22Rv1 (cell line): Measurements from ENCODE around the gene C11orf21.

Experiments used
- H3K27ac ChIP-seq: fragments of 450-650 bp; 2 replicates; pipeline ENCODE4 v1.5.1; 2017
- CTCF ChIP-seq: fragments of 450-650 bp; IDR thresholded peaks from 2 replicates; pipeline ENCODE4 v1.5.1; 2017; ENCODE audit warnings: mild to moderate bottlenecking
- ZFX ChIP-seq: fragments of 450-650 bp; IDR thresholded peaks from 2 replicates; pipeline ENCODE4 v1.6.1; 2017; ENCODE audit warnings: antibody characterized with exemption, borderline replicate concordance

C11orf21 gene

GRCh38 chr11:2297623-2298030, 4.1 kb downstream of the C11orf21 start:
- no peak for TF ChIP-seq ZFX
- TF ChIP-seq CTCF: no peak
- H3K27ac ChIP-seq: no peak overlapping the region

DNA sequence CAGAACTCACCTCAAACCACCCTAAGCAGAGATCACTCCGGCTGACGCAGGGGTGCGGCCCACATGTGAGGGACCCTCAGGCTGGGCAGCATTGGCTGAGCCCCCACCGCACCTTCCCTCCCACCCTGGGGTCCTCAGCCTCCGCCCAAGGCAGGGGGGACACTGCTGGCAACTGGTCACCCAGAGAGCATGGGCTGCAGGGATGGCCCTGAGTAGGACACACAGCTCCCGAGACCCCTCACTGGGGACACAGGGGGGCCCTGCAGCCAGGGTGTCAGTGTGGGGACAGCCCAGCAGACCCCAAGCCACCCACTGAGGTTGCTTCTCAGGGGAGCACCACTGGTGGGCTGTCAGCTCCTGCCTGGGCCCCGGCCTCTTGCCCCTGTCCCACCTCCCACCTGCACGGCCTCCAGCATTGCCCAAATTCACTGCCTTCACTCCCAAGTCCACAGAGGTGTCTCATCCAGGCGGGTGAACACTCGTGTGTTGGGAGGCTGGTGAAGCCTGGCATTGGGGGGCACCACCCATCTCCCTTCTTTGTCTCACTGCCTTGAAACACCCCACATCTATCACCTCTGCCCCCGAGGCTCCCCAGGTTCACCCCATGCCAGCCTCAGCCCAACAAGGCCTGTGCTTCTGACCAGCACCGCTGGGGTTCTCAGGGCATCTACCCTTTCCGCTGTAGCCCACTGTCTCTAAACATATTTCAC, 4.7 kb downstream of the C11orf21 start:
- TF ChIP-seq ZFX (no peak), CTCF (no peak)
- no peak overlapping the region for H3K27ac ChIP-seq

DNA sequence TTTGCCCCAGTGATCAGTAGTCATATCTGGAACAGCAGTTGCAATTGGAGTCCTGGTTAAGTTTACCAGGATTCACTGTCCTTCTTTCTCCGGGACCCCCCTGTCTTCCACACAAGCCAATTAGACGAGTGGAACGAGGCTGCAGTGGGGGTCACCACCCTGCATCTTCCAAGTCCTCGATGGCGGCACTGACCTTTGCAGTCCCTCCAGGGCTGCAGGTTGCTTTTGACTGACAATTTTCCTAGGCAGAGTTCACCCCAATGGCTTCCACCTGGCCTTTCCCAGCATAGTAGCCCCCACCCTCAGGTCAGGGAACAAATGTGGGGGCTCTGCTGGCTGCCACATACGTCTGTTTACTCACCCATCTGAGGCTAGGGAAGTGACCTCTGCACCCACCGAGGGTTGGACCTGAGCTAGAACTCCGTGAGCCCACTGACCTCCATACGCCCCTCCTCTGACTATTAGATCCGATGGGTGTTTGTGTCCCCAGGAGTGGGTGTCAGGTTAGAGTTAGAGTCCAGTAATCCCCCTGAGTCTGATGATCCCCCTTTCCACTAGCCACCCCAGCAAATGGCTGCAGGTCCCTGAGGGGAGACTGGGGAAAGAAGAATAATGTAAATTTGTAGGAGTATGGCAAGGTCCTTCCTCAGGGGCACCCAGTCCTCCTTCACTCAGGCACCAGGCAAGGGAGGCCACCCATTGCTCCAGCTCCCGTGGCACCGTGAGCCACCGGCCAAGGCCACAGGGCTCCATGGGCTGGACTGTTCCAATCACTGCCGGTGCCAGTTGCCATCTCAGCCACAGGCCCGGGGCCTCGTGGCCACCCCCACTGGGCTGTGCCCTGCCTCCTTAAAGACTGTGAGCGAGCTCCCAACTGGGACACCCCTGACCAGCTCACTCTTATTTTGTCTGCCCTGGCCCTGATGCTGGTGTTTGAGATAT, 5.5 kb downstream of the C11orf21 start:
- no peak overlapping the region for H3K27ac ChIP-seq
- no peak for TF ChIP-seq CTCF
- TF ChIP-seq ZFX: no peak

DNA sequence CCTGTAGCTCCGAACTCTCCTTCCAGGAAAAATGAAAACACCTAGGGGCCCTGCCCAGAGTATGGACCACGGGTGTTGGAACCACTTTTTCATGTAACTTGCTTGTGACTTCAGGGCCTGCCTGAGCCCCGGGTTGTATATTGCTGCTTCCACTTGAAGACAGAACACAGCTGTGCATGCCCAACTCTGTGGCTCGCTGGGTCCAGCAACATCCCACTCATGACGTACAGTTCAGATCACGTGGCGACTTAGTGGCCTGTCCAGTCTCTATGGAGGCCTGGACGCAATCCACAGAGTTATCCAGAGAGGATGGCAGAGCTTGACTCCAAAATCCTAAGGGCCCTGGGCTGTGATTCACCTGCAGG, 6.8 kb downstream of the C11orf21 start:
- H3K27ac ChIP-seq: no peak overlapping the region

GRCh38 chr11:2293984-2294925, 7.5 kb downstream of the C11orf21 start:
- TF ChIP-seq ZFX (no peak), CTCF (no peak)
- no peak overlapping the region for H3K27ac ChIP-seq

More for the DNA sequence above, 6.8 kb downstream of the C11orf21 start:
- TF ChIP-seq ZFX: no peak
- no peak for TF ChIP-seq CTCF

DNA sequence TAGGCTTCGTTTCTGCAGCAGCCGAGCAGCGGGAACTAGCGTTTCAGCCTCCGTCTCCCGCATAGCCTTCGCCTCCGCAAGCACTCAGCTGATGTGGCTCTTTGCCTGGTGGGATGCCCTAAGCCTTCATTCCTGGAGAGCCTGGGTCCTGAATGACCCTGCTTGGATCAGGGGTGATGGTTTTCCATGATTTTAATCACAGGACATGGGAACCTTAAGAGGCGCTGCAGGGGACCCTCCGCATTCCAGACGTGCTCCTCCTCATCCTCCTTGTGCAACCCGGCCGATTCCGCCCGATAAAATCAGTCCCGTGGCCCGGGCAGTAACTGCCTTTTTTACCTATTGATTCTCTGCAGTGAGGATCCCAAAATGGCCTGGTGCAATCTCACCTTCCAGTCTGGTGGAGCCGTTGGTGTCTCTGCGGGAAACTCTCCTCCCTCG, 8.2 kb downstream of the C11orf21 start:
- TF ChIP-seq ZFX (no peak), CTCF (no peak)
- H3K27ac ChIP-seq: no peak overlapping the region
